Cerebellar nuclear complex (tissue), 1 donor: ENCODE data around the gene ZNF296.

Experiments used
- DNase-seq, 2 experiments: peaks; one replicate each; lab custom pipeline; 2025; lab: John Stamatoyannopoulos, UW

ZNF296 gene

GRCh38 chr19:45059258-45059965 lies 16.9 kb downstream of the ZNF296 start:
- peak in 1 of 2 experiments; percentile 2 for DNase-seq

- DNase-seq = no peak
These were observed 17.6 kb downstream of the ZNF296 start for GRCh38 chr19:45058622-45059159.

- DNase-seq = no peak
These were observed 18.8 kb downstream of the ZNF296 start for GRCh38 chr19:45057444-45057843.

DNA sequence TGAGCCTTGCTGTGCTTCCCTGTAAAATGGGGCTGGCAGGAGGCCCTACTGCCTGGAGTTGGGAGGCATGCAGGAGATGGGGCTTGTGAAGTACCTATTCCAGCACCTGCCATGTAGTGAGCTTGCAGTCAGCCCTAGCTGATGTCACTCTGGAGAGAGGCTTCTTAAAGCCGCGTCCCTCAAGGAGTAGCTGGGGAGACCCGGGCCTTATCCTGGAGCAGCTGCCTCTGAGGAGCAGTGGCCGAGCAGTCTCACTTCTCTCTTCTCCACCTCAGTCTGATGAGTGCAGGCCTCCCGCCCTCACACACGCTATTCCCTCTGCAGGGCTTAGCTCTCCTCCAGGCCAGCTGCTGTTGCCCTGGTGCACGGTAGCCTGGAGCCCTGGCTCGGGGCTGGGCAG lies 19.4 kb downstream of the ZNF296 start:
- DNase-seq = no peak

DNA sequence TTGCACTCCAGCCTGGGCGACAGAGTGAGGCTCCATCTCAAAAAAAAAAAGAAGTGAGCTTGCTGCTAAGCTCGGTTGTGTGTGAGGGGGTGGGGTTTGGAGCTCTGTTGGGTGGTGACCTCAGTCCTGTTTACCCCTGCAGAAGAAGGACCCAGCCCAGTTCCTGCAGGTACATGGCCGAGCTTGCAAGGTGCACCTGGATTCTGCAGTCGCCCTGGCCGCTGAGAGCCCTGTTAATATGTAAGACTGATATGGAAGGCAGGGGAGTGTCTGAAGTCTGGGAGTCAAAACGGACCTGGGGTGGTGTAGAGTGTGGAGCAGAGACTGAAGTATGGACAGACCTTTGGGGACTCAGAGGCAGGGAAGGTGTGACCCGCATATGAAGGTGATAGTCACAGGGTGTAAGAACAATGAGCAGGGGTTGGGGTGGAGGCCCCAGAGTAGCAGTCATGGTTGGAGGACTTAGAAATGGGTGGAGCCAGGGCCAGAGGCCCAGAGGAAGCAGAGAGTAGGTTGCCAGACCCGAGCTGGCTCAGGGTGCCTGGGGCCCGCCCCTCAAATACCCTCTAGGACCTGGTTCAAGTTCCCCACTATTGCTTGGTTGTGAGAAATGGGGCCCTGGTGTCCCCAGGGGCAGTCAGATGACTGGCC lies 24.2 kb downstream of the ZNF296 start:
- no peak for DNase-seq

- DNase-seq = no peak
These were observed 26.2 kb downstream of the ZNF296 start for GRCh38 chr19:45050036-45050435.

GRCh38 chr19:45049073-45049736 lies 27.1 kb downstream of the ZNF296 start:
- DNase-seq = no peak

- DNase-seq = no peak
These were observed 29.0 kb downstream of the ZNF296 start for GRCh38 chr19:45047188-45047797.

DNA sequence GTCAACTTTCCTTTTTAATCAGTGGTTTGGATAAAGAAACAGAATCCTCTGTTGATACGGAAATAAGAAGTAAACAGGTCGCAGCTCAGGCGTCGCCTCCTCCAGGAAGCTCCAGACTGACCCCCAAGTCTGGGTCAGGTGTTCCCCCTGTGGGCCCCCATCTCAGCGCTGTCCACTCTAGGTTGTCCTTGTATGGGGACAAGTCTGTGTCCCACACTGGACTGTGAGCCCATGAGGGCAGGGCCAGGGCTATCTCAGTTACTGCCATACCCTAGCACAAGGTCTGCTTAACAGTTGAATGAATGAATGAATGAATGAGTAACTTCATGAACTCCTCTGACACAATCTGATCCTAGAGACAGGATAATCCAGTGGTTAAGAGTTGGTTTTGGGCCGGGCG lies 29.9 kb downstream of the ZNF296 start:
- no peak for DNase-seq

DNA sequence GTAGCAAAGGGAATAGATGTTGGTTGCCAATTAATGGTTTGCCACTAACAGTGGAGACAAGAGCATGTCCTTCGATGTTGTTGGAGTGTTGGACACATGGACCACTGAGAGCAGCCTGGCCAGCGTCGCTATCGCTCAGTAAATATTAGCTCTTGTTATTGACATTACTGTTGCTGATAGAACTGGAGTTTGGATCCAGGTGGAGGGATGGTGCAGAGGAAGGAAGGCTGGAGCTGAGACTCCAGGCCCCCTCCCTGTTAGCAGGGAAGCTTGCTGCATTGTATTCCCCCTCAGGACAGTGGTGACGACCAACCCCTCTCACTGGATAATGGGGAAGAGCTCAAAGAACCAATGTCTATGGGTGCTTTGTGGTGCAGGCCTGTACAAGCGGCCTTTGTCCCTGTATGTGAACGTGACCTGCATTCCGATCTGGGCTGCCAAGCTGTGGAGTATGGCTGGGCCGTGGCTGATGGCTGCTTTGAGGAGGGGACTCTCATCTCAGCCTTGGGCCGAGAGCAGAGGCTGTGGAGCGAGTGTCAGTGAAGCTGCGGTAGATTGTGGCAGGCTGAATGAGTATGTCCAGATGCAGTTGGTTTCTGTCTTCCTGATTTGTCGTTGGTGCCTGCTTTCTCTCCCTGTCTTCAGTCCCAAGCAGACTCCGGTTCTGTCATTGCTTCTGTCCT lies 30.5 kb downstream of the ZNF296 start:
- no peak for DNase-seq

GRCh38 chr19:45041125-45041524 lies 35.2 kb downstream of the ZNF296 start:
- no peak for DNase-seq

DNA sequence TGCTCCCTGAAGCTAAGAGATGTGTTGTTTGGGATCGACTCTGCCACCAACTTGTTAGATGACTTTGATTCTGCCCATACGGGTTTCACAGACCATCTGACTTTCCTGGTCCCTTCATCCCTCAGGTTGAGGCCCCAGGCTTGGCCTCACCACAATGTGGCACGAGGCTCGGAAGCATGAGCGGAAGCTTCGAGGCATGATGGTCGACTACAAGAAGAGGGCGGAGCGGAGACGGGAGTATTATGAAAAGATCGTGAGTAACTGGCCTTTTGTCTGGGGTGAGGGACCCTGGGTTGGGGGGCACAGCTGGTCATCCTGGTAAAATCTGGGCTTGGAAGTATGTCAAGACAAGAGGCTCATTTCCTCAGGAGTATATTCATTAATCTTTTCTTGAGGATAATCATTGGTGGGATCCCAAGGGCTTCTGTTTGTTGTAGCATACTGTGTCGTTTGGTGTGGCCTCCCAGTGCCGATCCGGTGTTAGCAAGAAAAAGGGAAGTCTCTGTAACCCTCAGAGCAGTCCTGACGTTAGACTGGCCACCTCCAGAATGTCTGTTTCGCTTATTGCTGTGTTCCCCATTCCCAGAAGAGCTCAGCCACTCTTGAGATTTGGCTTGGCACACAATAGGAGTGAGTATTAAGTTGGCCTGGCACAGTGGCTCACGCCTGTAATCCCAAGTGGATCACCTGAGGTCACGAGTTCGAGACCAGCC lies 36.1 kb downstream of the ZNF296 start:
- no peak for DNase-seq

- DNase-seq = peak in 1 of 2 experiments; percentile 61
These were observed 37.1 kb downstream of the ZNF296 start, which contains the start of gene CLASRP for GRCh38 chr19:45038931-45039893. Gene CLASRP, plus strand, starts transcription at chr19:45039045. Its CDS starts 1,168 bp downstream, at chr19:45040213.

DNA sequence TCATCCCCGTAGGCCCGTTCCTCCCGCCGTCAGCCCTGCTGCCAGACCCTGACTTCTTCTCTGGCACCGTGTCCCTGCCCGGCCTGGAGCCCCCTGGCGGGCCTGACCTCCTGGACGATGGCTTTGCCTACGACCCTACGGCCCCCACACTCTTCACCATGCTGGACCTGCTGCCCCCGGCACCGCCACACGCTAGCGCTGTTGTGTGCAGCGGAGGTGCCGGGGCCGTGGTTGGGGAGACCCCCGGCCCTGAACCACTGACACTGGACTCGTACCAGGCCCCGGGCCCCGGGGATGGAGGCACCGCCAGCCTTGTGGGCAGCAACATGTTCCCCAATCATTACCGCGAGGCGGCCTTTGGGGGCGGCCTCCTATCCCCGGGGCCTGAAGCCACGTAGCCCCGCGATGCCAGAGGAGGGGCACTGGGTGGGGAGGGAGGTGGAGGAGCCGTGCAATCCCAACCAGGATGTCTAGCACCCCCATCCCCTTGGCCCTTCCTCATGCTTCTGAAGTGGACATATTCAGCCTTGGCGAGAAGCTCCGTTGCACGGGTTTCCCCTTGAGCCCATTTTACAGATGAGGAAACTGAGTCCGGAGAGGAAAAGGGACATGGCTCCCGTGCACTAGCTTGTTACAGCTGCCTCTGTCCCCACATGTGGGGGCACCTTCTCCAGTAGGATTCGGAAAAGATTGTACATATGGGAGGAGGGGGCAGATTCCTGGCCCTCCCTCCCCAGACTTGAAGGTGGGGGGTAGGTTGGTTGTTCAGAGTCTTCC lies 38.7 kb downstream of the ZNF296 start:
- no peak for DNase-seq

DNA sequence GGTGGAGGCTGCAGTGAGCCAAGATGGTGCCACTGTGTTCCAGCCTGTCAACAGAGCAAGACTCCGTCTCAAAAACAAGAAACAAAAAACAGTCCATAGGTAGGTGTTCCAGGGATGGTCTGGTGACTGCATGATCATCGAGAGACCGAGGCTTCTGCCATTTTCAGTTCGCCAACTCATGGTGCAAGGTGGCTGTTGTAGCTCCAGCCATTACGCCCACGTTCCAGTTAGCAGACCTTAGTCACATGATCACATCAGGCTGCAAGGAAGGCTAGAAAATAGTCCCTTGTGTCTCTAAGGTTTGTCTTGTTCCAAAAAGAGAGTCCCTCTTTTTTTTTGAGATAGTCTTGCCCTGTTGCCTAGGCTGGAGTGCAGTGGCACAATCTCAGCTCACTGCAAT lies 40.5 kb downstream of the ZNF296 start:
- no peak for DNase-seq

DNA sequence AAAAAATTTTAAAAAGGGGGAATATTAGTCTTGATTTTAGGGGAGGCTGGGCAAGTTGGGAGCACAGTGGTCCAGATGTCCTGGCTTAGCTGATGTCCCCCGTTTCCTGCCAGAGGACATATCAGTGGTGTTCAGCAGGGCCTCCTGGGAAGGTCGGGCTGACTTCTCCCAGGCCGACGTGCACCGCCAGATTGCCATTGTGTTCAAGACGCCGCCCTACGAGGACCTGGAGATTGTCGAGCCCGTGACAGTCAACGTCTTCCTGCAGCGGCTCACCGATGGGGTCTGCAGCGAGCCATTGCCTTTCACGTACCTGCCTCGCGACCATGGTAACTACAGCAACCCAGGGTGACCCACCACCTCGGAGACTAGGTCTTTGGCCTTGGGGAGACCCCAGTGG lies 43.9 kb downstream of the ZNF296 start:
- DNase-seq = no peak

GRCh38 chr19:45030825-45031224 lies 45.5 kb downstream of the ZNF296 start:
- no peak for DNase-seq

DNA sequence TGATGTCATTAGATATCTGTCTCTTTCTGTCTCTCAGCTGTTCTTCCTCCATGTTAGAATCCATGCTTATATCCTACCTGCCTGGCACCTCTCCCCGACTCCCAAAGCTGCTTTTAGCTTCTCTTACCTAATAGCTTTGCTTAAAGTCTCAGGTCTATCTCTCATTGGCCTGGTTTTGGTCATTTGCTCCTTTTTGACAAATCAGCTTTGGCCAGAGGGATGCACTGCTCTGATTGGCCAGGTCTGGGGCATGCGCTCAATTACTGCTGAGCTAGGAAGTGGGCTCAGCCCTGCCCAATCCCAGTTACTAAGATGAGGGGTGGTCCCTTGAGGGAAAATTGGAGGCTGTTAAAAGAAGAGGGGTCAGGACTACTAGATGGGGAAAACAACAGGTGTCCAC lies 48.9 kb downstream of the ZNF296 start:
- no peak for DNase-seq

- DNase-seq = no peak
These were observed 51.0 kb downstream of the ZNF296 start for GRCh38 chr19:45025264-45025663.
